Neural progenitor cell (in vitro differentiated cells): Measurements from ENCODE around the gene HAVCR1. TPM values are rescaled to one million over a fixed set of nuclear protein-coding genes. Genes with fewer than 3 reads are reported as not detected.
"Not testable (repeated sequence)": the region's sequence is repeated elsewhere in the genome, so short reads cannot be mapped to it uniquely, and the experiment has no call there.

Experiments used
- DNase-seq: peaks from one replicate; pipeline ENCODE4 v3.0.0-alpha.2; 2016; ENCODE audit warnings: low spot score
- H2AFZ ChIP-seq: fragments of 200-600 bp; sonication (generic); replicated peaks from 2 replicates; pipeline ENCODE4 v1.6.1; 2016; ENCODE audit warnings: antibody characterized with exemption
- H3F3A ChIP-seq: fragments of 200-600 bp; sonication (generic); 2 replicates; pipeline ENCODE4 v1.6.1; 2016; ENCODE audit warnings: antibody characterized with exemption, low read depth
- H3K27ac ChIP-seq: fragments of 200-600 bp; sonication (generic); 2 replicates; pipeline ENCODE4 v1.5.1; 2016; ENCODE audit warnings: mild to moderate bottlenecking
- H3K27me3 ChIP-seq: fragments of 200-600 bp; sonication (generic); 2 replicates; pipeline ENCODE4 v1.6.1; 2016; ENCODE audit warnings: mild to moderate bottlenecking, moderate library complexity
- H3K36me3 ChIP-seq: fragments of 200-600 bp; sonication (generic); 2 replicates; pipeline ENCODE4 v1.5.1; 2016
- H3K4me1 ChIP-seq: fragments of 200-600 bp; sonication (generic); 2 replicates; pipeline ENCODE4 v1.6.1; 2016; ENCODE audit warnings: mixed run types
- H3K4me2 ChIP-seq: fragments of 200-600 bp; sonication (generic); 2 replicates; pipeline ENCODE4 v1.6.1; 2016
- H3K4me3 ChIP-seq: fragments of 200-600 bp; sonication (generic); 2 replicates; pipeline ENCODE4 v1.5.1; 2016
- H3K79me2 ChIP-seq: fragments of 200-600 bp; sonication (generic); 2 replicates; pipeline ENCODE4 v1.6.1; 2016; ENCODE audit warnings: low read depth
- H3K9ac ChIP-seq: fragments of 200-600 bp; sonication (generic); 2 replicates; pipeline ENCODE4 v1.6.1; 2016
- H3K9me3 ChIP-seq: fragments of 200-600 bp; sonication (generic); 2 replicates; pipeline ENCODE4 v1.5.1; 2016; ENCODE audit warnings: low read depth
- H4K20me1 ChIP-seq: fragments of 200-600 bp; sonication (generic); 2 replicates; pipeline ENCODE4 v1.6.1; 2016; ENCODE audit warnings: low read depth
- H3K27ac Mint-ChIP-seq: 3 replicates; pipeline ENCODE4 v1.8.0; 2021; ENCODE audit warnings: mixed read lengths
- H3K27me3 Mint-ChIP-seq: 2 replicates; pipeline ENCODE4 v1.8.0; 2022; ENCODE audit warnings: low read depth, mild to moderate bottlenecking, inconsistent platforms, moderate library complexity, mixed read lengths; ENCODE audit not compliant: insufficient read depth
- H3K36me3 Mint-ChIP-seq: 3 replicates; pipeline ENCODE4 v1.8.0; 2021; ENCODE audit warnings: mixed read lengths
- H3K4me1 Mint-ChIP-seq: 3 replicates; pipeline ENCODE4 v1.8.0; 2021; ENCODE audit warnings: mixed read lengths
- H3K4me3 Mint-ChIP-seq: 3 replicates; pipeline ENCODE4 v1.8.0; 2021; ENCODE audit warnings: mild to moderate bottlenecking, moderate library complexity, mixed read lengths
- H3K9me3 Mint-ChIP-seq: 3 replicates; pipeline ENCODE4 v1.8.0; 2020; ENCODE audit warnings: mixed read lengths
- EZH2 ChIP-seq: fragments of 200-600 bp; sonication (generic); IDR thresholded peaks from 2 replicates; pipeline ENCODE4 v1.6.1; 2017; ENCODE audit warnings: antibody characterized with exemption, mild to moderate bottlenecking, moderate library complexity
- EZH2phosphoT487 ChIP-seq: fragments of 200-600 bp; sonication (generic); IDR thresholded peaks from 2 replicates; pipeline ENCODE4 v1.6.1; 2017; ENCODE audit warnings: antibody characterized with exemption
- total RNA-seq: library from RNA; depleted of rRNA; stranded (reverse); fragments of >200 nt; gene quantifications from 2 replicates; pipeline ENCODE4 v1.2.3, GENCODE V29; 2015; ENCODE audit warnings: low replicate concordance
- TF ChIP-seq, protein P1 (sequence below): fragments of 200-600 bp; sonication (generic); IDR thresholded peaks from 2 replicates; pipeline ENCODE4 v1.5.1; 2017; ENCODE audit warnings: antibody characterized with exemption, mild to moderate bottlenecking

HAVCR1 gene
- total RNA-seq, 1 donor from 2014 or later = not detected

DNA sequence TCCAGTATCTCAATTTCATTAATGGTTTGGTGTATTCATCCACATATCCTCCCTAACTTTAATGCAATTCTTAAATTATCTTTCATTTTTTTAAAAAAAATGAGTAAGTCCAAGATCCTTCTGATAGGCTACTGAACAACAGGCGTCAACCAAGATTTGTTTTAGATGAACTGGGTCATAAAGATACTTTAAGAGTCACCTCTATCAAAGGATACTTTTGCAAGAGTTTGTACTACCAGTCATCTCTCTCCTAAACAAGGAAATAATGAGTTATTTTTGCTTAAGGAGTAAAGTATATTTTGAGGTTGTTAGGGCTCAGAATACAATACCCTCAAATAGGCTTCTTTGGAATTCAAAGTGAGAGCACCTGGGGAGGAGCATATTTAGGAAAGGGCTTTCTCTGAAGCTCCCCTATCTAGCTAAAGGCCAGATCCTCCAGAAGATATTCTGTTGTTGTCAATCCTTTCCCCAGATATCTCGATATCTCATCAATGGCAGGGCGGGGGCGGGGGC, 25.8 kb downstream of the HAVCR1 start:
- Mint-ChIP-seq H3K4me1 (peaks cover 17% of the 10 kb centered on the region), H3K27ac (no peak overlapping the region), H3K9me3 (no peaks in the 10 kb centered on the region), H3K4me3 (no peak overlapping the region), H3K36me3 (no peaks in the 10 kb centered on the region), H3K27me3 (no peaks in the 10 kb centered on the region)
- Histone ChIP-seq H3K27ac (no peak overlapping the region), H3K9ac (no peak overlapping the region), H3K4me2 (no peak overlapping the region), H3K4me1 (peaks cover 14% of the 10 kb centered on the region), H3K4me3 (no peak overlapping the region), H3K9me3 (no peaks in the 10 kb centered on the region), H3F3A (no peaks in the 10 kb centered on the region), H3K36me3 (no peaks in the 10 kb centered on the region), H4K20me1 (no peaks in the 10 kb centered on the region), H3K27me3 (no peaks in the 10 kb centered on the region), H2AFZ (no peak overlapping the region), H3K79me2 (no peaks in the 10 kb centered on the region)
- TF ChIP-seq EZH2phosphoT487 = no peak
- TF ChIP-seq, protein P1, sequence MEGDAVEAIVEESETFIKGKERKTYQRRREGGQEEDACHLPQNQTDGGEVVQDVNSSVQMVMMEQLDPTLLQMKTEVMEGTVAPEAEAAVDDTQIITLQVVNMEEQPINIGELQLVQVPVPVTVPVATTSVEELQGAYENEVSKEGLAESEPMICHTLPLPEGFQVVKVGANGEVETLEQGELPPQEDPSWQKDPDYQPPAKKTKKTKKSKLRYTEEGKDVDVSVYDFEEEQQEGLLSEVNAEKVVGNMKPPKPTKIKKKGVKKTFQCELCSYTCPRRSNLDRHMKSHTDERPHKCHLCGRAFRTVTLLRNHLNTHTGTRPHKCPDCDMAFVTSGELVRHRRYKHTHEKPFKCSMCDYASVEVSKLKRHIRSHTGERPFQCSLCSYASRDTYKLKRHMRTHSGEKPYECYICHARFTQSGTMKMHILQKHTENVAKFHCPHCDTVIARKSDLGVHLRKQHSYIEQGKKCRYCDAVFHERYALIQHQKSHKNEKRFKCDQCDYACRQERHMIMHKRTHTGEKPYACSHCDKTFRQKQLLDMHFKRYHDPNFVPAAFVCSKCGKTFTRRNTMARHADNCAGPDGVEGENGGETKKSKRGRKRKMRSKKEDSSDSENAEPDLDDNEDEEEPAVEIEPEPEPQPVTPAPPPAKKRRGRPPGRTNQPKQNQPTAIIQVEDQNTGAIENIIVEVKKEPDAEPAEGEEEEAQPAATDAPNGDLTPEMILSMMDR = no peak
- TF ChIP-seq EZH2 = no peak
- DNase-seq = no peak

DNA sequence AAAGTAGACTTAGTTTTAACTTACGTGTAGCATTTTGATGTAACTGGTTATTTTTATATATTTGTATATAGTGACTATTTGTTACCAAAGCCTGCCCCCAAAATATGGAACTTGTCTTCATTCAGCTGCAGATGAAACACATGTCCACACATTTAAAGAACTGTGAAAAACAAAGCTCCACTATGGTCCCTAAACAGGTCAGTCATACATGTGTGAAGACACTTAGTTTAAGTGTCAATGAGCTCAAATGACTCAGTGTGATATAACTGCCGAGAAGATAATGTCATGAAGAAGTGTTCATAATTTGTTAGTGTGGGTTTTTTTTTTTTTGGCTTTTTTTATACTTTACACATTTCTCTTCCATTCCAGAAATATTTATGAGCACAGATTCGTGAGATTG, 28.2 kb downstream of the HAVCR1 start:
- Mint-ChIP-seq H3K36me3 (no peaks in the 10 kb centered on the region), H3K9me3 (no peaks in the 10 kb centered on the region), H3K27me3 (no peaks in the 10 kb centered on the region), H3K4me1 (peaks cover 14% of the 10 kb centered on the region), H3K4me3 (no peak overlapping the region), H3K27ac (no peak overlapping the region)
- Histone ChIP-seq H3K4me1 (peaks cover 14% of the 10 kb centered on the region), H3K79me2 (no peaks in the 10 kb centered on the region), H3K9me3 (no peaks in the 10 kb centered on the region), H3K36me3 (no peaks in the 10 kb centered on the region), H3K9ac (no peak overlapping the region), H3K27ac (no peak overlapping the region), H4K20me1 (no peaks in the 10 kb centered on the region), H3K4me2 (no peak overlapping the region), H3K27me3 (no peaks in the 10 kb centered on the region), H2AFZ (no peak overlapping the region), H3F3A (no peaks in the 10 kb centered on the region), H3K4me3 (no peak overlapping the region)
- no peak for TF ChIP-seq EZH2phosphoT487
- TF ChIP-seq, protein P1 = no peak
- TF ChIP-seq EZH2 = no peak
- no peak for DNase-seq

DNA sequence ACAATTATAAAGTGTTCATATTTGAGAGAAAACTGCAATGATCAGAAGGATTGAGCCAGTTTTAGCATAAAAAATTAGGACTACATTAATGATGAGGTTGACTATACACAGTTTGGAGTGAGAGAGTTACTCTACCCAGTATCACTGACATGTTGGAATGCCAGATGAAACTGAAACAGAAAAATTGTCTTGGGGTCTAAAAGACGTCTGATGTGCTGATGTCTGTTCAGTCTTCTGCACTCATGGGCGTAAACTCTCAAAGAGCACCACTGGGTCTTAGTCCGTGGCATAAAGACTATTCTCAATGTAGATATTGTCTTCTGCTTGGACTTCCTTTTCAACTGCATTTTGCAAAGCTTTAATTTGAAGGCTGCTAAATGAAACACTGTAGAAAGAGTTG, 29.5 kb downstream of the HAVCR1 start:
- Histone ChIP-seq H3F3A (no peaks in the 10 kb centered on the region), H3K79me2 (no peaks in the 10 kb centered on the region), H3K4me3 (no peak overlapping the region), H3K36me3 (no peaks in the 10 kb centered on the region), H3K27me3 (no peaks in the 10 kb centered on the region), H3K4me2 (no peak overlapping the region), H3K27ac (no peak overlapping the region), H3K9ac (no peak overlapping the region), H3K9me3 (no peaks in the 10 kb centered on the region), H4K20me1 (no peaks in the 10 kb centered on the region), H2AFZ (no peak overlapping the region), H3K4me1 (peaks cover 4% of the 10 kb centered on the region)
- DNase-seq = no peak
- H3K4me3 Mint-ChIP-seq = no peak overlapping the region
- no peaks in the 10 kb centered on the region for H3K36me3 Mint-ChIP-seq
- H3K4me1 Mint-ChIP-seq = peaks cover 6% of the 10 kb centered on the region
- H3K9me3 Mint-ChIP-seq = no peaks in the 10 kb centered on the region
- H3K27me3 Mint-ChIP-seq = no peaks in the 10 kb centered on the region
- TF ChIP-seq EZH2 (no peak), EZH2phosphoT487 (no peak)
- TF ChIP-seq, protein P1 = no peak
- no peak overlapping the region for H3K27ac Mint-ChIP-seq

DNA sequence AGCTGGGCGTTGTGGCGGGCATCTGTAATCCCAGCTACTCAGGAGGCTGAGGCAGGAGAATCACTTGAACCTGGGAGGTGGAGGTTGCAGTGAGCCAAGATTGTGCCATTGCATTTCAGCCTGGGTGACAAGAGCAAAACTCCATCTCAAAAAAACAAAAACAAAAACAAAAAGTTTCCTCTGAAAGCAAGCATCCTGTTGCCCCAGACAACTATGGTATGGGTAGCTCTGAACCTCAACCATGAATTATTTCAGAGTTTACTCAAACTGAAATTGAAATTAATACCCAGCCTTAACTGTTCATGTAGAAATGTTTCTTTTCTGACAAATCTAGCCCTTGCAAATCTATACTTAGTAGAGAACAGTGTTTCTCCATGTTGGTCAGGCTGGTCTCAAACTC, 31.3 kb downstream of the HAVCR1 start:
- DNase-seq, H3K4me2 ChIP-seq, H3K79me2 ChIP-seq, H3K4me1 Mint-ChIP-seq, H2AFZ ChIP-seq, H3K36me3 Mint-ChIP-seq, H3K4me3 Mint-ChIP-seq, H3K9me3 Mint-ChIP-seq, H3K36me3 ChIP-seq, H3K27me3 ChIP-seq, H3K27ac ChIP-seq, H3F3A ChIP-seq, H3K9ac ChIP-seq, H3K4me3 ChIP-seq, H3K27ac Mint-ChIP-seq, H3K9me3 ChIP-seq, H4K20me1 ChIP-seq, H3K4me1 ChIP-seq, H3K27me3 Mint-ChIP-seq: not testable (repeated sequence)
